Measurements from ENCODE around the gene SUDS3. TPM values are rescaled to one million over a fixed set of nuclear protein-coding genes. Genes with fewer than 3 reads are reported as not detected.
A peak's percentile ranks its signal among the peaks of the same experiment; 100 is the strongest.

SUDS3 gene
- total RNA-seq = 31.1 and 33.7 TPM in 2 replicates

- DNase-seq (peak; percentile 89), ATAC-seq (ENCODE audit: low read depth) (peak; percentile 51)
- POLR2A ChIA-PET = interaction anchor here (0.6 to 2.1 kb wide), 29 partner anchors 17 to 1291 kb away, joined by 3 to 29 read pairs (median 5); partner anchors contain the start of genes PEBP1 and WSB2
- H3K9me3 Mint-ChIP-seq = no peaks in the 10 kb centered on the region
- H3K27ac Mint-ChIP-seq = peak within 1 kb of the TSS; percentile 99
- no peaks in the 10 kb centered on the region for H3K27me3 Mint-ChIP-seq
- intact Hi-C loops (cut with micrococcal nuclease) = loop anchor here (1.0 to 10.0 kb wide), 11 partner anchors 78 to 1562 kb away; partner anchors contain the start of genes PEBP1, RFC5 and WSB2
- H3K4me1 Mint-ChIP-seq = peaks cover 37% of the 10 kb centered on the region
- peaks cover 27% of the 10 kb centered on the region for H3K36me3 Mint-ChIP-seq (ENCODE audit: low read depth)
- CTCF ChIA-PET = interaction anchor here (0.6 to 6.2 kb wide), 38 partner anchors 9 to 1915 kb away, joined by 3 to 124 read pairs (median 5); partner anchors contain the start of genes PEBP1 and RNU4-2
- H3K4me3 Mint-ChIP-seq = peak within 1 kb of the TSS; percentile 95
- TF ChIP-seq CTCF (IDR thresholded peaks at IDR 0.05) = no peak
Observed at GRCh38 chr12:118376089-118377020, at the start of gene SUDS3. Gene SUDS3, plus strand, starts transcription at chr12:118376555. Its CDS starts 137 bp downstream, at chr12:118376692.

GRCh38 chr12:118326991-118327390 lies 49.4 kb upstream of the SUDS3 start:
- CTCF ChIA-PET = no interaction called here
- DNase-seq = no peak

GRCh38 chr12:118327391-118327790 lies 49.0 kb upstream of the SUDS3 start:
- CTCF ChIA-PET = no interaction called here
- no peak for ATAC-seq (ENCODE audit: low read depth)
- Mint-ChIP-seq H3K9me3 (no peaks in the 10 kb centered on the region), H3K27me3 (no peaks in the 10 kb centered on the region), H3K36me3 (ENCODE audit: low read depth) (peaks cover 12% of the 10 kb centered on the region), H3K27ac (no peak overlapping the region), H3K4me3 (no peak overlapping the region), H3K4me1 (peaks cover 57% of the 10 kb centered on the region)
- no peak for DNase-seq
- TF ChIP-seq CTCF (IDR thresholded peaks at IDR 0.05) = no peak
- POLR2A ChIA-PET = interaction anchor here (0.6 to 1.4 kb wide), 2 partner anchors 46 to 57 kb away, joined by 3 to 8 read pairs; partner anchors contain the start of gene TAOK3
- intact Hi-C loops (cut with micrococcal nuclease) = no loop called here

More at GRCh38 chr12:118326991-118327390, 49.4 kb upstream of the SUDS3 start:
- Mint-ChIP-seq H3K27ac (no peak overlapping the region), H3K36me3 (ENCODE audit: low read depth) (peaks cover 12% of the 10 kb centered on the region), H3K4me3 (no peak overlapping the region), H3K9me3 (no peaks in the 10 kb centered on the region), H3K27me3 (no peaks in the 10 kb centered on the region), H3K4me1 (peaks cover 53% of the 10 kb centered on the region)
- no peak for TF ChIP-seq CTCF (IDR thresholded peaks at IDR 0.05)
- no peak for ATAC-seq (ENCODE audit: low read depth)
- intact Hi-C loops (cut with micrococcal nuclease) = no loop called here
- POLR2A ChIA-PET = no interaction called here

DNA sequence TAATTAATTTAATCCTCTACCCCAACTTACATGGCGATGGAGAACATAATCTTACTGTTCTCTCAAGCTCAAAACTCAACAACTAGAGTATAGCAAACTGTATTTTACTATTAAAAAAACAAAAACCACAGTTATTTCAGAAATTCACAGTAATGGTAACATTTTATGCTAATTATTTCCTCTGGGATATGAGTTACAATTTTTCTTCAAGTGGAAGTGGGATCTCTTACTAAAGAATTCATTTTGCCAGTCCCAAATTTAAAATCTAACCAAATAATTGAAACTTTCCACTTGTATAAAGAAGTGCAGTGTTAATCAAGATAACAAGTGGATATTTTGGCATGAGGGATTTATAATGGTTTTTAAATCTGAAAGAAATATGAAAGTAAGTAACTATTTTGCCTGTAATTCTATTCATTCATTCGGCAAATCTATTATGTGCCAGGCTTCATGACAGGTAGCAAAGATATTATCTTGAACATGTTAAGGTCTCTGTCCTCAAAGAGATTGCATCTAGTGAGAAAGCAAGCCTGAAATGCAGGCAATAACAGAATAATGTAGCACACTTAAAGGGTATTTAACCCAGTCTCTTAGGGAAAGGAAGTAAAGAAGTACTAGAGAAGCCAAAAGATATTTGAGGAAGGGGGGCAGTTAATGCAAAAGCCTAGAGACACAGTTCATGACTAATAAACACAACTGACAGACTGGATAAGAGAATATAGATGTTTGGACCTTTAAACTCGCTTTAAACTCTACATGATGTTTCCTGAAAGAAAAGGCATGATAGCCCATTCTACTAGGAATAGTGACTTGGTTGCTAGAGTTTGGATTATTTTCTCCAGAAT lies 47.6 kb upstream of the SUDS3 start:
- ChIA-PET CTCF (no interaction called here), POLR2A (interaction anchor here (0.9 to 1.5 kb wide), 4 partner anchors 28 to 44 kb away, joined by 3 to 6 read pairs (median 3); partner anchors contain the start of gene TAOK3)
- no peaks in the 10 kb centered on the region for H3K9me3 Mint-ChIP-seq
- peaks cover 14% of the 10 kb centered on the region for H3K36me3 Mint-ChIP-seq (ENCODE audit: low read depth)
- H3K27ac Mint-ChIP-seq = peak overlapping the region; percentile 61
- no peaks in the 10 kb centered on the region for H3K27me3 Mint-ChIP-seq
- intact Hi-C loops (cut with micrococcal nuclease) = no loop called here
- no peak overlapping the region for H3K4me3 Mint-ChIP-seq
- no peak for DNase-seq
- no peak for TF ChIP-seq CTCF (IDR thresholded peaks at IDR 0.05)
- peaks cover 68% of the 10 kb centered on the region for H3K4me1 Mint-ChIP-seq
- no peak for ATAC-seq (ENCODE audit: low read depth)

Data from activated B cell treated with CpG ODN at 0.5 μM for 24 hours (primary cell).